GM12872 (cell line): ENCODE data around the gene MED27.

Source experiments
- CTCF ChIP-seq: IDR thresholded peaks from 3 replicates; pipeline ENCODE4 v1.5.1; 2011; ENCODE audit warnings: low read depth, mild to moderate bottlenecking, low read length, moderate library complexity; ENCODE audit not compliant: insufficient read depth

MED27 gene

GRCh38 chr9:131992906-131993657 is 86.6 kb downstream of the MED27 start:
- TF ChIP-seq CTCF = no peak

- no peak for TF ChIP-seq CTCF
Observed at GRCh38 chr9:131987232-131987631, 92.4 kb downstream of the MED27 start.

- no peak for TF ChIP-seq CTCF
Observed at GRCh38 chr9:131986576-131986975, 93.1 kb downstream of the MED27 start.

GRCh38 chr9:131986089-131986488 is 93.6 kb downstream of the MED27 start:
- no peak for TF ChIP-seq CTCF

- TF ChIP-seq CTCF = no peak
Observed at GRCh38 chr9:131984564-131984963, 95.1 kb downstream of the MED27 start.

GRCh38 chr9:131982671-131983239 is 96.9 kb downstream of the MED27 start:
- no peak for TF ChIP-seq CTCF

GRCh38 chr9:131982102-131982501 is 97.6 kb downstream of the MED27 start:
- TF ChIP-seq CTCF = no peak
